Stimulated activated CD8-positive, alpha-beta memory T cell treated with anti-CD3 and anti-CD28 coated beads, Interleukin-15, amount 100 ng/mL, for 4 hours (primary cell): ENCODE measurements around the gene CMSS1.

Experiments
- DNase-seq, 2 donors: peaks; one replicate each; pipeline ENCODE4 v3.0.0-alpha.2; 2020; ENCODE audit warnings: low read depth in 2 of 2

Gene CMSS1

GRCh38 chr3:99817437-99818240 lies at the start of gene CMSS1:
TSS of gene CMSS1 (plus strand) at chr3:99817862.
- peak; percentile 90 to 92 for DNase-seq

DNA sequence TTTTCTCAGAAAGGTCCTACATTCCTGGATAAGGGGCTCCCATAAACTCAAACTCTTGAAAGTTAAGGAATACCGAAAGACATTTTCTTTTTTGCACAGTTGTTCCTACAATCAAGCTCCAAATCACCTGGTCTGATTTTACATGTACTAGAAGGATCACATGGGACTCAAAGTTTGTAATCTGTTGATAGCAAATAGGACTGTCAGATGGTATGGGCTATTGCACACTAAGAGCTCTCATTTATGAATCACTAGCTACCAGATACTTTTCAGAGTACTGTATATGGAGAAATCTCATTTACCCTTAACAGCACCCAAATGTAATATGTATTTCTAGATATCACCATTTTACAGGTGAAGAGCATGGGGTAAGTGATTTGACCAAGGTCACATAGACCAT lies 49.5 kb upstream of the CMSS1 start:
- no peak for DNase-seq

DNA sequence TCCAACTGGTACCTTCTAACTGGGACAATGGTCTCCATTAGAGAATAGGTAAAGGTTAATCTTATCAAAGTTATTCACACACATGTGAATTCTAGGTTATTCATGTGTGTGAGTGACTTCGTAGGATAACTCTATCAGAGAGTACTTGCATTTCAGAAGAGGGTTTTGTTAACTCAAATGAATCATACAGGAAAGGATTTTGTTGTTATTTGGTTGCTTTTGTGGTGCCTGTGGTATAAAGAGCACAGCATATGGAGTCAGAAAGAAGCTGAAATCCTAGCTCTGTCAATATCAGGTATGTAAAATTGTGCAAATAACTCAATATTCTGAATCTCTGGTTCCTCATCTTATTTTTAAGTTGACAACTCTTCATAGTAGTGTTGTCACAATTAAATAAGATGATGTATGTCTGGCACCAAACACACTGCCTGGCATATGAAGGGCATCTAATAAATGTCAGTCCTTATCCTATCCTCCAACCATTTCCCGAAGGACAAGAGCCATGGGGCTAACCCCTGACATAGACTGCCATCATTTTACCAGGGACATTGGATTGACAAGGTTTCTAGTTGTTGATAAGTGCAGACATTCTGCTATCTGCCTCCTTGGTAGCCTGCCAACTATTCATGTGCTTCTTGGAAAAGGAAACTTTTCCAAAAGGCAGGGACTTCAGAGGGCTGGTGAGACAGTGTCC lies 48.7 kb upstream of the CMSS1 start:
- DNase-seq: no peak

DNA sequence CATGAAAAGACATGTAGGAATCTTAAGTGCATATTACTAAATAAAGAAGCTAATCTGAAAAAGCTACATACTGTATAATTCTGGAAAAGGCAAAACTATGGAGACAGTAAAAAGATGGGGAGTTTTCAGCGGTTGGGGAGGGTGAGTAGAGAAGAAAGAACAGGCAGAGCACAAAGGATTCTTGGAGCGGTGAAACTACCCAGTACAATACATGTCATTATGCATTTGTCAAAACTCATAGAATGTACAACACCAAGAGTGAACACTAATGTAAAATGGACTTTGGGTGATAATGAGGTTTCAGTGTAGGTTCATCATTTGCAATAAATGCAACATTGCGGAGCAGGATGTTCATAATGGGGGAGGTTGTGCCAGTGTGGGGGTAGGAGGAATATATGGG lies 45.5 kb upstream of the CMSS1 start:
- no peak for DNase-seq

- DNase-seq: no peak
Observed at GRCh38 chr3:99772671-99773070, 45.0 kb upstream of the CMSS1 start.

GRCh38 chr3:99774467-99774866 lies 43.2 kb upstream of the CMSS1 start:
- no peak for DNase-seq

DNA sequence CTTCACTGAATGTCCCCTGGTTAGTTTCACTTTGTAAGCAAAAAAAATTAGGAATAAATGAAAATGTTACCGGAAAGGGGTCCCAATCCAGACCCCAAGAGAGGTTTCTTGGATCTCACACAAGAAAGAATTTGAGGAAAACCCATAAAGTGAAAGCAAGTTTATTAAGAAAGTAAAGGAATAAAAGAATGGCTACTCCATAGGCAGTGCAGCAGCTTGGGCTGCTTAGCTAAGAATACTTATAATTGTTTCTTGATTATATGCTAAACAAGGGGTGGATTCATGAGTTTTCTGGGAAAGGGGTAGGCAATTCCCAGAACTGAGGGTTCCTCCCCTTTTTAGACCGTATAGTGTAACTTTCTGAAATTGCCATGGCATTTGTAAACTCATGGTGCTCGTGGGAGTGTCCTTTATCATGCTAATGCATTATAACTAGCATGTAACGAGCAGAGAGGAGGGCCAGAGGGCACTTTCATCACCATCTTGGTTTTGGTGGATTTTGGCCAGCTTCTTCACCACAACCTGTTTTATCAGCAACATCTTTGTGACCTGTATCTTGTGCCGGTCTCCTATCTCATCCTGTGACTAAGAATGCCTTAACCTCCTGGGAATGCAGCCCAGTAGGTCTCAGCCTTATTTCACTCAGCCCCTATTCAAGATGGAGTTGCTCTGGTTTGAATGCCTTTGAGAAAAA lies 41.0 kb upstream of the CMSS1 start:
- no peak for DNase-seq

- DNase-seq: no peak
Observed at GRCh38 chr3:99777210-99777549, 40.5 kb upstream of the CMSS1 start.

- no peak for DNase-seq
Observed at GRCh38 chr3:99777708-99778107, 40.0 kb upstream of the CMSS1 start.

DNA sequence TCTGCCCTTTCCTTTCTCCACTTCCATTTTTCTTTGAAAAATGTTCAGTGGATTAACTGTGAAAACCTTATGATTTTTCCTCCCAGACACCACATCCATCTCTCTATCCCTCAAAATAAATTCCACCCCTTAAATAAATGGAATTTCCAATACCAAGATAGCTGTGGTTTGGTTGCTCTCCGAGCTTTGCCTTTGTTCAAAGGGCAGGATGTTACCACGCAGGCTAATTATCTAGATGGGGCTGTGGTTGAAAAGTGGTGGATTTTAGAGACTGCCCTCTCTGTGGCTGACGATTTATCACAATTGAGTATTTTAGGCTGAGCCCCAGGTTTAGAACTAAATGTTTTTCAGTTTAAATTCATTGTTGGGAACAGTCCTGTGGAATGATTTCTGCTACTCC lies 36.9 kb upstream of the CMSS1 start:
- no peak for DNase-seq

DNA sequence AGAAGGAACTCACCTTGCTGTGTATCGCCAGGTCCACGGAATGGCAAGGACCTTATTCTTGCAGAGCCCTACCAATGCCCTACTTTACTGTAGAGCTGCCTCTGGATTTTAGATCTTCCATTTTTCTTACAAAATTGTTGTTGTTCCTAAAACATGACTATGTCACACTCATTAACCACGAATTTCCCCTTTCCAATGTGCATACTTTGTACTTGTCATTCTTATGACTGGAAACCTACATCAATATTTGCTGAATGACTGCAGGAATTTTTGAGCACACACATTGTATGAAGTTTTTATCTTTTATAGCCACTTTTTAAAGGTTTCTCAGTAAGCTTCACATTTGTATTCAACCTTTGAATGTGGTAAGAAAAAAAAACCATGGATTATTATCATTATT lies 35.9 kb upstream of the CMSS1 start:
- no peak for DNase-seq

DNA sequence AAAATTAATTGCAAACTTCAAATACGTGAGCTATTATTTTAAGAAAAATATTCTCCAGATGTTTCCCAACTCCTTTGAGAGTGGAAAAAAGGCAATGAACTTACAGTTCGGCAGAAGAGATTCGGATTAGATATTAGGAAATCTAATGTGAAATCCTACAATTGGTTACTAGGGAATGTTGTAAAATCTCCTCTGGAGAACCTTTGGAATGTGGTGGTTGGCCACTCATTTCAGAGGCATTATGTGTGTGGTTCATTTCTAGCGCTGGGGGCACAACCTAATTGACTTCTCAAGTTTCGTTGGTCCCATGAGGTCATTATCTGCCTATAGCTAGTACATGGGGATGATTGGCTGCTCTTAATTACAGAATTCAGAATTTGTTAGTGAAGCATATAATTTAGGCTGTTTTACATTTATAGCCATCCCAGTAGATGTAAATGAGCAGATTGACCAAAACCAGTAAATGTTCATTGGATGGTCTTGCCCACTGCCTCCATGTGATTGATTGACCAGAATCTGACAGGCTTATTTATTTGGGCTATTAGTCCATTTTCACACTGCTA lies 34.6 kb upstream of the CMSS1 start:
- DNase-seq: no peak

DNA sequence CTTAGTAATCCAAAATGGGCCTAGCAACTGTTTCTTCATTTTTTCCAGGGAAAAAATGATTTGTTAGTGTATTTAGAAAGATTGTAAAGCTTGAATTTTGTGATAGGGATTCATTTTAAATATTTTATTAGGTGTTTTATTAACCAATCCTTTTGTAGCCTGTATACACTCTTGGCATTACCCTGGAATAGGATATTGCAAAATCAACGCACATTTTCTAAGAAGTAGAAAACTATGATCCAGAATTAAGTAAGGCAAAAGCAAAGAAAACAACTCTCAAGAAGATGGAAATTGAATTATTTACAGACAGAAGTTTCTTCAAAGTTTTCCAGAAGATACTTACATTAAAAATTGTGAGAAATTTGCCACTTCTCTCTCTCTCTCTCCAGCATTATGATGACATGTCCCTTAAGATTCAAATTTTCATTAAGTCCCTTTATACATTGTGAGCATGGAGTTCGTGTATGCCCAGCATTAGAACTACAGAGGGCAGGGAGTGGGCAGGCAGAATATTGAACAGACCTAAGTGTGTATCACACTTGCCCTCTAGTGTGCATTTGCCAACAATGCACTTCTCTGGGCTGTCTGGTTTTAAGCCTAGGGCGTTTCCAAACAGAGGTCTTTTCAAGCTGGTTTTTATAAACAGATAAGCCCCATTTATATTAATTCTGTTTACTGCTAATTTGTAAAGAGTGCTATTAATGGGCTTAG lies 28.5 kb upstream of the CMSS1 start:
- DNase-seq: no peak

DNA sequence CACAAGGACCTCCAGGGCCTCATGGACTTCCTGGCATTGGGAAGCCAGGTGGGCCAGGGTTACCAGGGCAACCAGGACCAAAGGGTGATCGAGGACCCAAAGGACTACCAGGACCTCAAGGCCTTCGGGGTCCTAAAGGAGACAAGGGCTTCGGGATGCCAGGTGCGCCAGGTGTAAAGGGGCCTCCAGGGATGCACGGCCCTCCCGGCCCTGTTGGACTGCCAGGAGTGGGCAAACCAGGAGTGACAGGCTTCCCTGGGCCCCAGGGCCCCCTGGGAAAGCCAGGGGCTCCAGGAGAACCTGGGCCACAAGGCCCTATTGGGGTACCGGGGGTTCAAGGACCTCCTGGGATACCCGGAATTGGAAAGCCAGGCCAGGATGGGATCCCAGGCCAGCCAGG lies 23.2 kb upstream of the CMSS1 start:
- no peak for DNase-seq

- DNase-seq: no peak
Observed at GRCh38 chr3:99795573-99795972, 22.1 kb upstream of the CMSS1 start.

DNA sequence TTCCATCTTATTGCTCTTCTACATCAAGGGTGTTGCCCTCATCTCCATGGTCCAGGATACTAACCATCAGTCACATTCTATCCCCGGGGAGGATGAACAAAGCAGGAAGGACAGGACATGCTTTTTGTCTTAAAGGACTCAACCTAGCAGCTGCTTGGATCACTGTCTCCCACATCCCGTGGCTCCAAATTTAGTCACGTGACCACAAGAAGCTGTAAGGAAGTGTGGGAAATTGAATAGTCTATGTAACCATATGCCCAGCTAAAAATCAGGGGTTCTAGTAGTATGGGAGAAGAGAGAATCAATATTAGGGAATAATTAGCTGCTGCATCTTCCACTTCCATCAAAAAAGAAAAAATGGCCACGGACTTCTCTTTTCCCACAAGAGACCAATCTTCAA lies 18.2 kb upstream of the CMSS1 start:
- no peak for DNase-seq

- no peak for DNase-seq
Observed at GRCh38 chr3:99803297-99803696, 14.4 kb upstream of the CMSS1 start.

DNA sequence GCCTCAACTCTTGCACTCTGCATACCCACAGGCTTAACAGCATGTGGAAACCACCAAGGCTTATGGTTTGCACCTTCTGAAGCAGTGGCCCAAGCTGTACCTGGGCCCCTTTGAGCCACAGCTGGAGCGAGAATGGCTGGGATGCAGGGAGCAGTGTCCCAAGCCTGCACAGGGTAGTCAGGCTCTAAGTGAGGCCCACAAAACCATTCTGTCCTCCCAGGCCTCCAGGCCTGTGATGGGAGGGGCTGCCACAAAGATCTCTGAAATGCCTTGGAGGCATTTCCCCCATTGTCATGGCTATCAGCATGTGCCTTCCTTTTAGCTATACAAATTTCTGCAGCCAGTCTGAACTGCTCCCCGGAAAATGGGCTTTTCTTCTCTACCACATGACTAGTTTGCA lies 12.5 kb upstream of the CMSS1 start:
- no peak for DNase-seq

- DNase-seq: no peak
Observed at GRCh38 chr3:99808163-99808794, 9.4 kb upstream of the CMSS1 start.

DNA sequence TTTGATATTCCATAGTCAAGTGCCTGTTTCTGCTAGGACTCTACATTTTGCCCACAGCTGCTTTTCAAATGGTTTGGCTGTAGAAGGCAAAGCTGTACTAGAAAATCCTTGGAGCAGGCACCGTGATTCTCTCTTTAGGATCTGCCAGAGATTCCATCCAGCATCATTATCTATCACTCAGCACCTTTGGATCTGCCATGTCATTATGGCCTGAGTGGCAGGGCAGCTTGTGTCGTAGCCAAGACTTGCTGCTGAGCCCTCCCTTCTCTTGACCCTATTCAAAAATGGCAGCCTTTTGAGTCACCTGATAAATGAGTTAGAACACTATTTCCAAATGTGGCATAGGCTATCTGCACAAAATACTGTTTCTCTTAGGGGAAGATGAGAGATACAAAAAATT lies 8.1 kb upstream of the CMSS1 start:
- DNase-seq: no peak

DNA sequence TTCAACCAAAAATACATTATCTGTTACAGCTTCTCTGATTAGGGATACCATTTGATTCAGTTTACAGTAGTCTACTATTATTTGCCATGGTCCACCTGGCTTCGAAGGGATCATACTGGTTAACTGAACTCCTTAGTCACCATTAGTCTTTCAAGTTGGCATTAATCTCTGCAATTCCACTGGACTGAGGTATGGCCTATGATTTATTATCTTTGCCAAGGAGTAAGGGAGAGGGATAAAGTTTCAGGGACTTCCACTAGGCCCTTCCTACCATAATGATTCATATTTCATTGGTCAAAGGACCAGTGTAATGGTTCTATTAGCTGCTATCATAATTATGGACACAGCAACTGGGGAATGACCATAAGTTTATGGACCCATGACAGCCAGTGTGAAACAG lies 7.3 kb upstream of the CMSS1 start:
- no peak for DNase-seq

GRCh38 chr3:99817047-99817436 lies 620 bp upstream of the CMSS1 start:
- DNase-seq: no peak
